Suprapubic skin (tissue), 4 donors: ENCODE data around the gene ADGRG1. TPM values are rescaled to one million over a fixed set of nuclear protein-coding genes. Genes with fewer than 3 reads are reported as not detected.

Source experiments
- DNase-seq, 2 donors: peaks; one replicate each; pipeline ENCODE4 v3.0.0-alpha.2; 2019; ENCODE audit warnings: low spot score in 2 of 2
- H3K27ac ChIP-seq: fragments of 200-600 bp; sonication (generic); one replicate; pipeline ENCODE4 v1.5.1; 2019
- H3K27me3 ChIP-seq: fragments of 200-600 bp; sonication (generic); one replicate; pipeline ENCODE4 v1.5.1; 2019
- H3K36me3 ChIP-seq: fragments of 200-600 bp; sonication (generic); one replicate; pipeline ENCODE4 v1.5.1; 2019
- H3K4me1 ChIP-seq: fragments of 200-600 bp; sonication (generic); one replicate; pipeline ENCODE4 v1.5.1; 2019
- H3K4me3 ChIP-seq: fragments of 200-600 bp; sonication (generic); one replicate; pipeline ENCODE4 v1.5.1; 2019; ENCODE audit warnings: mild to moderate bottlenecking
- H3K9me3 ChIP-seq: fragments of 200-600 bp; sonication (generic); one replicate; pipeline ENCODE4 v1.5.1; 2019
- EP300 ChIP-seq: sonication (generic); formaldehyde crosslinking; IDR thresholded peaks from one replicate; pipeline ENCODE4 v1.6.1; 2017; ENCODE audit warnings: antibody characterized with exemption
- POLR2A ChIP-seq, 2 donors: fragments of 450-650 bp; IDR thresholded peaks; one replicate each; pipeline ENCODE4 v1.6.1; 2017; ENCODE audit warnings: antibody characterized with exemption in 2 of 2, mild to moderate bottlenecking in 2 of 2, moderate library complexity in 2 of 2
- POLR2AphosphoS5 ChIP-seq, 3 donors: sonication (generic); formaldehyde crosslinking; IDR thresholded peaks; one replicate each; pipeline ENCODE4 v1.6.1; 2017; ENCODE audit warnings: antibody characterized with exemption in 3 of 3
- WGBS: methylation state at CpG from one replicate; pipeline ENCODE4 v1.1.5; 2018; 5-methylcytosine and 5-hydroxymethylcytosine counted together
- total RNA-seq, 4 donors: library from RNA; depleted of rRNA; stranded (reverse); fragments of >200 nt; gene quantifications; one replicate each; pipeline ENCODE4 v1.1.0, GENCODE V29; 2016
- TF ChIP-seq, protein P1 (sequence below), 2 donors: fragments of 200-600 bp in 1 of 2; fragments of 450-650 bp in 1 of 2; sonication (generic) in 1 of 2; IDR thresholded peaks; one replicate each; pipeline ENCODE4 v1.5.1; 2016 to 2019; ENCODE audit warnings: antibody characterized with exemption in 2 of 2, mild to moderate bottlenecking in 1 of 2, moderate library complexity in 1 of 2

Gene ADGRG1
- total RNA-seq, 4 donors from 2014 or later = 107 to 202 (median 139) TPM

DNA sequence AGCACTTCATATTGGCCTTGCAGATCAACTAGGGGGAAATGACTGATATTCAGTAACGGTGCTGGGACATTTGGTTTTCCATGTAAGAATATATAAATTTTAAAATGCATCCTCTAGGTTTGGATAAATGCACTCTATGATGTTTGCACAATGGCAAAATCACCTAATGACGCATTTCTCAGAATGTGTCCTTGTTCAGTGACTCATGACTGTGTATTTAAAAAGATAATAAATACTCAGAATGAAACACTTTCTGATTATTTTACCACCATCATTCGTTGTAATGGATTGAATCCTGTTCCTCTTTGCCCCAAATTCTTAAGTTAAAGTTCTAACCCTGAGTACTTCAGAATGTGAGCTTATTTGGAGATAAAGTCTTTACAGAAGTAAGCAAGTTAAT, 17.2 kb upstream of the ADGRG1 start:
- WGBS = 88% methylated on average over 3 of the region's 3 CpGs
- Histone ChIP-seq H3K36me3 (no peaks in the 10 kb centered on the region), H3K4me1 (peaks cover 10% of the 10 kb centered on the region), H3K27me3 (no peaks in the 10 kb centered on the region), H3K4me3 (no peak overlapping the region), H3K27ac (no peak overlapping the region), H3K9me3 (no peaks in the 10 kb centered on the region)
- DNase-seq = no peak
- no peak for TF ChIP-seq EP300
- no peak for TF ChIP-seq POLR2A (IDR thresholded peaks at IDR 0.05)
- TF ChIP-seq, protein P1, sequence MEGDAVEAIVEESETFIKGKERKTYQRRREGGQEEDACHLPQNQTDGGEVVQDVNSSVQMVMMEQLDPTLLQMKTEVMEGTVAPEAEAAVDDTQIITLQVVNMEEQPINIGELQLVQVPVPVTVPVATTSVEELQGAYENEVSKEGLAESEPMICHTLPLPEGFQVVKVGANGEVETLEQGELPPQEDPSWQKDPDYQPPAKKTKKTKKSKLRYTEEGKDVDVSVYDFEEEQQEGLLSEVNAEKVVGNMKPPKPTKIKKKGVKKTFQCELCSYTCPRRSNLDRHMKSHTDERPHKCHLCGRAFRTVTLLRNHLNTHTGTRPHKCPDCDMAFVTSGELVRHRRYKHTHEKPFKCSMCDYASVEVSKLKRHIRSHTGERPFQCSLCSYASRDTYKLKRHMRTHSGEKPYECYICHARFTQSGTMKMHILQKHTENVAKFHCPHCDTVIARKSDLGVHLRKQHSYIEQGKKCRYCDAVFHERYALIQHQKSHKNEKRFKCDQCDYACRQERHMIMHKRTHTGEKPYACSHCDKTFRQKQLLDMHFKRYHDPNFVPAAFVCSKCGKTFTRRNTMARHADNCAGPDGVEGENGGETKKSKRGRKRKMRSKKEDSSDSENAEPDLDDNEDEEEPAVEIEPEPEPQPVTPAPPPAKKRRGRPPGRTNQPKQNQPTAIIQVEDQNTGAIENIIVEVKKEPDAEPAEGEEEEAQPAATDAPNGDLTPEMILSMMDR (IDR thresholded peaks at IDR 0.05) = no peak
- no peak for TF ChIP-seq POLR2AphosphoS5 (IDR thresholded peaks at IDR 0.05)

DNA sequence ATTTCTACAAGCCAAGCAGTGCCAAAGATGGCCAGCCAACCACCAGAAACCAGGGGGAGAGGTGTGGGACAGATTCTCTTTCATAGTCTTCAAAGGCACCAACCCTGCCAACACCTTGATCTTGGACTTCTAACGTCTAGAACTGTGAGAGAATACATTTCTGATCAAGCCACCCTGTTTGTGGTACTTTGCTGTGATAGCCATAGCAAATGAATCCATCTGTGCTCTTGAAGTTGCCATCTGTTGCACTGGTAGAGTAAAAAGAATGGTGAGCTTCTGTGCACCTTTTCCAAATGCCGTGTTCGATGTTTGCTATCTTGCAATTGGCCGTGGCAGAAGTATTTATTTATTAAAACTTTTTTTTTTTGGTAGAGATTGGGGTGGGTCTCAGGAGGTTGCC, 16.7 kb upstream of the ADGRG1 start:
- Histone ChIP-seq H3K27me3 (no peaks in the 10 kb centered on the region), H3K27ac (no peak overlapping the region), H3K9me3 (no peaks in the 10 kb centered on the region), H3K4me1 (peaks cover 10% of the 10 kb centered on the region), H3K36me3 (no peaks in the 10 kb centered on the region), H3K4me3 (no peak overlapping the region)
- TF ChIP-seq, protein P1 (IDR thresholded peaks at IDR 0.05) = no peak
- no peak for TF ChIP-seq EP300
- no peak for TF ChIP-seq POLR2AphosphoS5 (IDR thresholded peaks at IDR 0.05)
- no peak for TF ChIP-seq POLR2A (IDR thresholded peaks at IDR 0.05)
- WGBS = 79% methylated on average over 4 of the region's 4 CpGs
- DNase-seq = peak in 1 of 2 donors; percentile 12

DNA sequence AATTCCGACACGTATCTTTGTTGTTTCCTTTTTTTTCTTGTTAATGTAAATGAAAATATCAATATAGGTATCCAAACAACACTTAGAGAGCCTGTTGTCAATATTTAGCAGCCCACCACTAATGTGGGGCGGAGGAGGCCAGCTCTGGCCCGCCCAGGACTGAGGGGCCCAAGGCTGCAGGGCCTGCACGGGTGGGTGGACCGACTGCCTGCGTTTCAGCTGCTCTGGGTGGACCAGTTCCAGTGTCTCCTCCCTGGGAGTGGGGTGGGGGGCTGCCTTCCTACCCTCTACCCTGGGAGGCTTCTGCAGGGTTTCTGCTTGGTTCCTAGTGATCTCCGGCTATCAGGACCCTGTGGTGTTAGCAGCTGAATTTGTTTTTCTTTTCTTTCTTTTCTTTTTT, 15.9 kb upstream of the ADGRG1 start:
- Histone ChIP-seq H3K27ac (no peak overlapping the region), H3K4me1 (peaks cover 12% of the 10 kb centered on the region), H3K36me3 (no peaks in the 10 kb centered on the region), H3K27me3 (no peaks in the 10 kb centered on the region), H3K9me3 (no peaks in the 10 kb centered on the region), H3K4me3 (no peak overlapping the region)
- 74% methylated on average over 8 of the region's 8 CpGs for WGBS
- DNase-seq = peak in 1 of 2 donors; percentile 59
- TF ChIP-seq POLR2A (IDR thresholded peaks at IDR 0.05) = no peak
- no peak for TF ChIP-seq EP300
- TF ChIP-seq POLR2AphosphoS5 (IDR thresholded peaks at IDR 0.05) = no peak
- TF ChIP-seq, protein P1 (IDR thresholded peaks at IDR 0.05) = no peak

DNA sequence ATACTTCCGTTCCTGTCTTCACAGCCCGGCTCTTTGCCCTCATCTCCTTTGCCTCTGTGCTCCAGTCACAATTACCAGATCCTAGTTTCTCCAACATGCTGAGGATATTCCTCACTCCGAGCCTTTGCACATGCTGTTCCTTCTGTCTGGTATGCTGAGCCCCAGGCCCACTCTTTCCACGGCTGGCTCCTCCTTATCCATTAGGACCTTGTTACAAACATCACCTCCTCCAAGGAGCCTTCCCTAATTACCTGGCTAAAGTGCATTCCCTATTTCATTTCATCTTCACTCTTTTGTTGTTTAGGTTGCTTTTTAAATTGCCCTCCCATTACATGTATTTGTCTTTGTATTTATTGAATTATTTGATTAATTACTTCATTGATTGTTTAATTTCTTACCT, 14.9 kb upstream of the ADGRG1 start:
- no peak for TF ChIP-seq POLR2AphosphoS5 (IDR thresholded peaks at IDR 0.05)
- no peak for TF ChIP-seq EP300
- TF ChIP-seq POLR2A (IDR thresholded peaks at IDR 0.05) = no peak
- TF ChIP-seq, protein P1 (IDR thresholded peaks at IDR 0.05) = no peak
- 64% methylated on average over 4 of the region's 4 CpGs for WGBS
- no peak for DNase-seq
- H3K27me3 ChIP-seq = no peaks in the 10 kb centered on the region
- H3K4me1 ChIP-seq = peaks cover 21% of the 10 kb centered on the region
- H3K36me3 ChIP-seq = no peaks in the 10 kb centered on the region
- no peaks in the 10 kb centered on the region for H3K9me3 ChIP-seq
- H3K4me3 ChIP-seq = no peak overlapping the region
- H3K27ac ChIP-seq = no peak overlapping the region

DNA sequence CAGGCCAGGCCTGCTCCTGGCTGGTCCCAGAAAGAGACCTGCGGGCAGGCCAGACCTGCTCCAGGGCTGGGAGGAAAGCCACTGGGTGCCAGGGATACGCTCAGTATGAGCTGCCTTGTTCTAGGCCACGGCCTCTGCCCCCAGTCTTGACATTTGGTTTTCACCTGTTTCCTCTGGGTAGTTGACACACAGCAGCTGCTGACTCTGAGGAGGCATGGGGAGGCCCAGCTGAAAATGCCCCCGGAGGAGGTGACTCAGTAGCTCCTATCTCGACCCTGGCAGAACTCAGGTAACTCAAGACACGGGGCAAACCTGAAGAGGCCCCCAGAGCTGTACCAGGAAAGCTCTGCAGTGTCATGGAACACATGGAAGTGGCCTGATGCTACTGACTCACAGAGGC, 13.9 kb upstream of the ADGRG1 start:
- Histone ChIP-seq H3K4me3 (no peak overlapping the region), H3K4me1 (peaks cover 26% of the 10 kb centered on the region), H3K27ac (no peak overlapping the region), H3K27me3 (no peaks in the 10 kb centered on the region), H3K36me3 (no peaks in the 10 kb centered on the region), H3K9me3 (no peaks in the 10 kb centered on the region)
- WGBS = 78% methylated on average over 3 of the region's 6 CpGs
- DNase-seq = peak; percentile 48 to 54
- TF ChIP-seq POLR2A (IDR thresholded peaks at IDR 0.05) (no peak), POLR2AphosphoS5 (IDR thresholded peaks at IDR 0.05) (no peak), EP300 (no peak)
- TF ChIP-seq, protein P1 (IDR thresholded peaks at IDR 0.05) = no peak
